Stimulated activated CD4-positive, alpha-beta T cell treated with anti-CD3 and anti-CD28 coated beads, Interleukin-2, amount 100 ng/mL, for 48 hours (primary cell): ENCODE measurements around the gene ODF2L.

Source experiments
- DNase-seq, 2 donors: peaks; one replicate each; pipeline ENCODE4 v3.0.0-alpha.2; 2020

ODF2L gene

DNA sequence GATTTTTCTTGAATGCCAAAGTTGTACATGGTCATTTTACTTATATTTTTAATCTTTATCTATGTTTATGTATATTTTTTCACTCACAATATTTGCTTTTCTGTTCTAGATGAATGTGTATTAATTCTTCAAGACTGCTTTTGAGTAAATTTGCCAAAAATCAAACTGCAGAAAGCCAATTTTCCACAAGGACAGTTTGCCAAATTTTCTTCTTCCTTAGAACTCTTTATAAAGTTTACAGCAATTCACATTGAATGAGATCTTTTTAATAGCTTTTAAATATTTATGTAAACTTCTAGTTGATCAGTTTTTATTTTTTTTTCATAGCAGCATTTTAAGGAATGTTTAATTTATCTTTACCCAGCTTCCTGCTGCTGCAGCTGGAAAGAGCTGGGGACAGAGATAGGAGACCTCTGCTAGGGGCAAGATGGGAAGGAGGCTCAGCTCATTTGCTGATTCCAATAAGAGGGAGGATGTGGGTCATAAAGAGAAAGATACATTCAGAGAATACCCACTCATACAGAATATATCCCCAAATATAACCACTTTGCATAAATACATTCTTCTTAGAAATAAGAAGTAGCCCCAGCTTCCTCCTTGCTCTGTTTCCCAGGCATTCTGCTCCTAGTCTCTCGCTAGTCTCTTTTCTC lies 93.0 kb downstream of the ODF2L start:
- no peak for DNase-seq
